HFFc6 (cell line): ENCODE measurements around the gene GALP. TPM values are rescaled to one million over a fixed set of nuclear protein-coding genes. Genes with fewer than 3 reads are reported as not detected.

Experiments used
- DNase-seq: peaks from one replicate; pipeline ENCODE4 v3.0.0-alpha.2; 2018
- H3K27ac Mint-ChIP-seq: 2 replicates; pipeline ENCODE4 v1.8.0; 2020; ENCODE audit warnings: mild to moderate bottlenecking, mixed read lengths
- H3K27me3 Mint-ChIP-seq: 2 replicates; pipeline ENCODE4 v1.8.0; 2021; ENCODE audit warnings: mild to moderate bottlenecking, moderate library complexity, mixed read lengths; ENCODE audit not compliant: insufficient read depth
- H3K36me3 Mint-ChIP-seq: 2 replicates; pipeline ENCODE4 v1.8.0; 2021; ENCODE audit warnings: low read depth, mixed read lengths
- H3K4me1 Mint-ChIP-seq: 2 replicates; pipeline ENCODE4 v1.8.0; 2020; ENCODE audit warnings: low read depth, mixed read lengths
- H3K4me3 Mint-ChIP-seq: 2 replicates; pipeline ENCODE4 v1.8.0; 2020; ENCODE audit warnings: mild to moderate bottlenecking, moderate library complexity, mixed read lengths
- H3K9me3 Mint-ChIP-seq: 2 replicates; pipeline ENCODE4 v1.8.0; 2020; ENCODE audit warnings: mild to moderate bottlenecking, mixed read lengths
- total RNA-seq, 6 experiments: library from RNA; stranded (reverse); fragmentation: NEBNext Ultra II Directional; extraction: Animal tissue kit (Norgen Biotek cat#: 25700); gene quantifications; 2 replicates in 1 of 6; 3 replicates in 5 of 6; pipeline ENCODE4 v1.2.3, GENCODE V29; 2021
- TF ChIP-seq, protein P1 (sequence below): fragments of 200-600 bp; sonication (generic); IDR thresholded peaks from 2 replicates; pipeline ENCODE4 v1.5.0; 2021; ENCODE audit warnings: antibody characterized with exemption, mild to moderate bottlenecking

Gene GALP
- total RNA-seq, 6 experiments from 2014 or later, result not detected

DNA sequence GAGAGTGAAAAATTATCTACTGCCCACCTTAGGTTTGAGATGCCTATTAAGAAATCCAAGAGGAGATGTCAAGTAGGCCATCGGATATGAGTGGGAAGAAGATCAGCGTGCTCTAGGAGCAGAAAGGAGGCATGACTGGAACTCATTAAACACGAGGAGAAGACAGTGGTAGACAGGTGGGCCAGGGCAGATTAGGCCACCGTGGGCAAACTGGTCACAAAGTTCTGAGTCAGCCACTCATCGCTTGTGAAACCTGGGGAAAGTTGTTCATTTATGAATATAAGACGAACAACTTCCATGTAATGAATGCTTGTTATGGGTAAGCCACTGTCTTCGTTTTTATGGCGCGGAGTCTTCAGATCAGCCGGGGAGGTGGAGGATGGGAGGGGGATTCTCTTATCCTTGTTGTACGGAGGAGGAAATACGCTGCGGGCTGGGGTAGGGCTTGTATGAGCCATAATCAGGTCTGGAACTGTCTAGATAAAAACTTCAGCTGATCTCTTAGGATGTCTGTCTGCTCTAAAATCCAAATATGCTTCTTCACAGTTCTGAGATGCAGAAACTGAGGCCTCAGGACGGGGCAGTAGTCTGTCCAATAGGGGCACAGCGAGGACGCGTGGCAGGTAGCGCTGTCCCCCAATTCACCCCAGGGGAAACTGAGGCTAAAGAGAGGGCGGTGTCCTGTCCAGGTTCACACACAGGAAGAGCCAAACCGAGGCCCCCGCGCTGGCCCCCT lies 35.8 kb upstream of the GALP start:
- Mint-ChIP-seq H3K27ac (peak overlapping the region; percentile 97), H3K4me1 (peaks cover 22% of the 10 kb centered on the region), H3K36me3 (no peaks in the 10 kb centered on the region; the same call in 1 of the 2 replicates), H3K4me3 (peak overlapping the region; percentile 86), H3K27me3 (peaks cover 2% of the 10 kb centered on the region; the same call in 1 of the 2 replicates), H3K9me3 (no peaks in the 10 kb centered on the region)
- TF ChIP-seq, protein P1, sequence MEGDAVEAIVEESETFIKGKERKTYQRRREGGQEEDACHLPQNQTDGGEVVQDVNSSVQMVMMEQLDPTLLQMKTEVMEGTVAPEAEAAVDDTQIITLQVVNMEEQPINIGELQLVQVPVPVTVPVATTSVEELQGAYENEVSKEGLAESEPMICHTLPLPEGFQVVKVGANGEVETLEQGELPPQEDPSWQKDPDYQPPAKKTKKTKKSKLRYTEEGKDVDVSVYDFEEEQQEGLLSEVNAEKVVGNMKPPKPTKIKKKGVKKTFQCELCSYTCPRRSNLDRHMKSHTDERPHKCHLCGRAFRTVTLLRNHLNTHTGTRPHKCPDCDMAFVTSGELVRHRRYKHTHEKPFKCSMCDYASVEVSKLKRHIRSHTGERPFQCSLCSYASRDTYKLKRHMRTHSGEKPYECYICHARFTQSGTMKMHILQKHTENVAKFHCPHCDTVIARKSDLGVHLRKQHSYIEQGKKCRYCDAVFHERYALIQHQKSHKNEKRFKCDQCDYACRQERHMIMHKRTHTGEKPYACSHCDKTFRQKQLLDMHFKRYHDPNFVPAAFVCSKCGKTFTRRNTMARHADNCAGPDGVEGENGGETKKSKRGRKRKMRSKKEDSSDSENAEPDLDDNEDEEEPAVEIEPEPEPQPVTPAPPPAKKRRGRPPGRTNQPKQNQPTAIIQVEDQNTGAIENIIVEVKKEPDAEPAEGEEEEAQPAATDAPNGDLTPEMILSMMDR, result no peak
- no peak for DNase-seq

DNA sequence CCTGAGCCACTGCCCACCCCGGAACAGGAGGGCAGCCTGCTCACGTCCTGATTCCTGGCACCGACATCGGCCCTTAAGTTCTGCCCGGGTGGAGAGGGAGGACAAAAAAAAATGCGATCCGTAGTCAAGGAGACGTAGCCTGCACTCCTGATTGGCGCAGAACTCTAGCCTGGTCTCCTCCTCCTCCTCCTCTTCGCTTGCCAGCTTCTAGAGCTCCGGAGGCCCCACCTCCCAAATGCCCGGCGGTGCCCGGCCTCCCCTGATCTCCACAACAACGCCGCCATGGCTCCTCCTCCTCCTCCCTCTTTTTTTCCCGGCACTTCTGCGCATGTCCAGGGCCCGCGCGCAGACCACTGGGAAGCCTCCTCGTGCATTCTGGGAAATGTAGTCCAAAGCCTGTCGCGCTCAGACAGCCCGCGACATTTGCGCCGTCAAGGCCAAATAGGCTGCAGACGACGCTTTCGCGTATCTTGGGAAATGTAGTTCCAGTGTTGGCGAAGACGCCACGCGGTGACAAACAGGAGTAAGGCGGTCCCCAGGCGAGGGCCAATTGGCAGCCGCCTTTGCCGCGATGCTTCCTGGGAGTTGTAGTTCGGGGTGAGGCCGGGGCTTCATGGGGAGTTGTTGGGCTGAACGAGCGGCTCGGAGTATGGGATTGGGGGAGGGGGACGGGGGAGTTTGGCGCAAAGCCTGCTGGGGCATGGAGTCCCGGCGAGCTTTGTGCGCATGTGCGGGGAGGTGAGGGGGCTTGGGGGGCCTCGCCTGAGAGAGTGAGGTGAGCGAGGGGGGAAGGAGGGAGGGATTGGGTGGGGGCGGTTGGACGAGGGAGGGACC lies 35.0 kb upstream of the GALP start, which contains the start of gene ZNF444:
Gene ZNF444 (plus strand): TSS at position 705 of the 834 bp plus-strand sequence. CDS start 5,625 bp downstream, outside the sequence.
- Mint-ChIP-seq H3K4me3 (peak within 1 kb of the TSS; percentile 86), H3K27me3 (peaks cover 2% of the 10 kb centered on the region; the same call in 1 of the 2 replicates), H3K9me3 (no peaks in the 10 kb centered on the region), H3K36me3 (no peaks in the 10 kb centered on the region; the same call in 1 of the 2 replicates), H3K4me1 (peaks cover 22% of the 10 kb centered on the region), H3K27ac (peak within 1 kb of the TSS; percentile 97)
- peak; percentile 99 for DNase-seq
- TF ChIP-seq, protein P1, result no peak

DNA sequence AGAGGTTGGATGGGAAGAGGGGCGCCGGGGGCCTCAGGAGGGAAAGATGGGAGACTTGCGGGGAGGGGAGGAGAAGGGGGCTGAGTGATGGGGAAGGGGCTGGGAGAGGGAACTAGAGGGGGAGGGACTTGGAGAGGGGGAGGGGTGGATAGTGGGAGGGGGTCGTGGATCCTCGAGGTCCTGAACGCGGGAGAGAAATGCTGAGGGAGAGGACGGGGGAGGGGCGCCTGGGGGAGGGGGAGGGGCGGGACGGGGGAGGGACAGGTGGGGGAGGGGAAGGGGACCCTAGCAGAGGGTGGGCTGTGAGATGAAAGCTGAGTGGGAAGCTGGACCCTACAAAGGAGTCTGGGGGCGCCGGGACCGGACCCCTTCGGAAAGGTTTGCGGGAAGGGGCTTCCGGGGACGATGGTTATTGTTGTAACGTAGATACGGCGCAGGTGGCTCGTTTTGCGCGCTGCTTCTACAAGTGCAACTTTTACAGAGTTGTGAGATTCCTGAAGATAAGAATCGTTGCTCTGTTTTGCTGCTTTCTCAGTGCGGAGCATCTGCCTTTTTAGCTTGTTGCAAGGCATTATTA lies 34.3 kb upstream of the GALP start:
- no peak for DNase-seq
- H3K27ac Mint-ChIP-seq, result peak overlapping the region; percentile 97
- peaks cover 22% of the 10 kb centered on the region for H3K4me1 Mint-ChIP-seq
- peak overlapping the region; percentile 86 for H3K4me3 Mint-ChIP-seq
- TF ChIP-seq, protein P1, result no peak
- H3K27me3 Mint-ChIP-seq, result peaks cover 2% of the 10 kb centered on the region; the same call in 1 of the 2 replicates
- H3K36me3 Mint-ChIP-seq, result no peaks in the 10 kb centered on the region; the same call in 1 of the 2 replicates
- no peaks in the 10 kb centered on the region for H3K9me3 Mint-ChIP-seq

DNA sequence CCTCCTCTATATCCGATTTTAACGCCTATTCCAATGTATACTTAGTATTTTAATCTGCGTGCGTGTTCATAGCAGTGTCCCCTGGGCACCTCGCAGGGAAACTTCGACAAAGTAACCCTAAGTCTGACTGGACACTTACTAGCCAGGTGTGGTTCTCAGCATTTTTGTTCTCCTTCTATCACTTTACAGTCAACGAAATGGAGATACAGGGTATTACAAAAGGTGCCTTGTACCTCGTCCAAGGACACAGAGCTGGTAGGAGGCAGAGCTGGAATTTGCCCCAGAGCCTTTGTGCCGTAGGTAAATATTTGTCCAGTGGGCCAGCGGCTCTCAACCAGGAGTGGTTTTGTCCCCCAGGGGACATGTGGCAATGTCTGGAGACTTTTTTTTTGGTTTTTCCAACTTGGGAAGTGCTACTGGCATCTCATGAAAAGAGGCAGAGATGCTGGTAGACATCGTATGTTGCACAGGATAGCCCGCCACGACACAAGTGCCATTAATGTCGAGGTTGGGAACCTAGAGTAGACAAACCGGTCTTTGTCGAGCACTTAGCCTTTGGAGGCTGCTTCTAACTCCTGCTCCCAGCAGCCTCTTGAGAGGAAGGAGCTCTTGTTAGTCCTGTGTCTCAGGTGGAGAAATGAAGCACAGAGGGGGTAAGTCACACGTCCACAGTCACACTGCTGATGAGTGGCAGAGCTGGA lies 33.6 kb upstream of the GALP start:
- H3K4me3 Mint-ChIP-seq, result peak overlapping the region; percentile 85
- TF ChIP-seq, protein P1, result no peak
- peaks cover 2% of the 10 kb centered on the region; the same call in 1 of the 2 replicates for H3K27me3 Mint-ChIP-seq
- peaks cover 22% of the 10 kb centered on the region for H3K4me1 Mint-ChIP-seq
- H3K36me3 Mint-ChIP-seq, result no peaks in the 10 kb centered on the region; the same call in 1 of the 2 replicates
- H3K27ac Mint-ChIP-seq, result peak overlapping the region; percentile 61
- H3K9me3 Mint-ChIP-seq, result no peaks in the 10 kb centered on the region
- DNase-seq, result no peak
